Fibroblast of lung (primary cell): ENCODE data around the gene SDK2.

ENCODE experiments used
- CTCF ChIP-seq, 2 donors: IDR thresholded peaks in 1 of 2; conservative IDR thresholded peaks in 1 of 2; 1 replicate in 1 of 2; 2 replicates in 1 of 2; pipeline ENCODE4 v1.5.1; 2011 to 2012; ENCODE audit warnings: low read length in 2 of 2, control low read depth in 1 of 2, inconsistent platforms in 1 of 2, low read depth in 1 of 2, mild to moderate bottlenecking in 1 of 2
- EZH2 ChIP-seq: IDR thresholded peaks from 2 replicates; pipeline ENCODE4 v1.5.1; 2012; ENCODE audit warnings: low read length, control low read depth, mild to moderate bottlenecking; ENCODE audit errors: missing control alignments

GRCh38 chr17:73592079-73592415, 52.2 kb downstream of the SDK2 start:
- TF ChIP-seq CTCF (conservative IDR thresholded peaks at IDR 0.05 in 1 of 2, IDR thresholded peaks at IDR 0.05 in 1 of 2; ENCODE audit: low read depth in 1 of 2, low read length in 2 of 2) (no peak), EZH2 (no peak)
